HG02884 (cell line): ENCODE measurements around the gene PARD6A.

Experiments used
- ATAC-seq: cut with Tn5 transposase; IDR thresholded peaks from one replicate; pipeline ENCODE4 v1.9.1; 2021; ENCODE audit warnings: mild to moderate bottlenecking, moderate library complexity; ENCODE audit not compliant: unreplicated experiment

Gene PARD6A

DNA sequence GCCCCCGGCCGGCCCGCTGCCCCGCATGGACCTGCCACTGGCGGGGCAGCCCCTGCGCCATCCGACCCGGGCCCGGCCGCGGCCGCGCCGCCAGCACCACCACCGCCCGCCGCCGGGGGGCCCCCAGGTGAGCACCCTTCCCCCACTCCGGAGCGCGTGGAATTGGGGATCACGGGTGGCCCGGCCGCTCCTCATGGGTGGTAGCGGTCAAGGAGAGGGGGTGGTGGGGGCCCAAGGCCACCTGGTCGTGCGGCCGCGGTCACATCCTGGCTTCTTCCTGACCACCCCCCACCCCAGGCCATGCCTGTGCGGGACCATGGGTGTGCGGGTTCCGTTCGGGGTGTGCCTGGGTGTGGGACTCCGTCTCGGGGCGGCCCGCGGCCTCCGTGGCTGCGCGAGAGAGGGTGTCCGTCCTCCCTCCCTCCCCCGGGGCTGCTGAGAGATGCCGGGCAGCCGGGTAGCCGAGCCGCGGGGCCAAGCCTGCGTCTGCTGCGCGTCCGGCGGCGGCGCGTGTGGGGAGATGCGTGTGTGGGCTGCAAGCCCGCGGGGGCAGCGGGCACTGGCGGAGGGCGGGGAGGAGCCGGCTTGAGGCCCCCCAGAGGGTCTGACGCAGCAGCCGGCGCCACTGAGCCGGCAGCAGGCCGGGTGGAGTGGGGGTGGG lies 7.5 kb upstream of the PARD6A start:
- no peak for ATAC-seq

DNA sequence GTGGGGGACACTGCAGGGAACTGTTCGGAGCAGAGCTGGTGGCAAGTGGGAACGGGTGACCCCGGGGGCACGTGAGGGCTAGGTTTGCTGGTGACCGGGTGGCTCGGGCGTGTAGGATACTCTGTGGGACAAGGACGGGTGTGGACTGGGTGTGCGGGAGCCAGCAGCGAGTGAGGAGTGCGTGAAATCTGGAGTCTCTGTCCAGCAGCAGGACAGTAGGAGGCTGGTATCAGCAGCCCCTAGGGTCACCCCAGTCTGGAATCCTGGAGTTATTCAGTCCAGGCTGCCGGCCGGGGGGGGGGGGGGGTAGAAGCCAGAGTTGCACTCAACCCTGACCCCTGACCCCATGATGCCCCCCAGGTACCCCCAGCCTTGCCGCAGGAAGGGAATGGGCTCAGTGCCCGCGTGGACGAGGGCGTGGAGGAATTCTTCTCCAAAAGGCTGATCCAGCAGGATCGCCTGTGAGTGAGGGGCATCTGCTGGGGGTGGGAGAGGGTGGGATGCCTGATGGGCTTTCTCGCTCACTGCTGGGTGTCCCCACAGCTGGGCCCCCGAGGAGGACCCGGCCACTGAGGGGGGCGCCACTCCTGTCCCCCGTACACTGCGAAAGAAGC lies 6.9 kb upstream of the PARD6A start:
- ATAC-seq: no peak

DNA sequence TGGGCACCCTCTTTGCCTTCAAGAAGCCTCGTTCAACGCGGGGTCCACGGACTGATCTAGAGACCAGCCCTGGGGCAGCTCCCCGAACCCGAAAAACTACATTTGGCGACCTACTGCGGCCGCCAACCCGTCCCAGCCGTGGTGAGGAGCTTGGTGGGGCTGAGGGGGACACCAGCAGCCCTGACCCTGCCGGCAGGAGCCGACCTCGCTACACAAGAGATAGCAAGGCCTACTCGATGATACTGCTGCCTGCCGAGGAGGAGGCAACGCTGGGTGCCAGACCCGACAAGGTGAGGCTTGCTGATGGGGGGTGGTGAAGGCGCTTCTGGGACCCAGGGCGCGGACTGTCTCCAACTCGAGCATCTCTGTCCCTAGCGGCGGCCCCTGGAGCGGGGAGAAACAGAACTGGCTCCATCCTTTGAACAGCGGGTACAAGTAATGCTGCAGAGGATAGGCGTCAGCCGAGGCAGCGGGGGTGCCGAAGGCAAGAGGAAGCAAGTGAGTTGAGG lies 6.3 kb upstream of the PARD6A start:
- ATAC-seq: no peak

DNA sequence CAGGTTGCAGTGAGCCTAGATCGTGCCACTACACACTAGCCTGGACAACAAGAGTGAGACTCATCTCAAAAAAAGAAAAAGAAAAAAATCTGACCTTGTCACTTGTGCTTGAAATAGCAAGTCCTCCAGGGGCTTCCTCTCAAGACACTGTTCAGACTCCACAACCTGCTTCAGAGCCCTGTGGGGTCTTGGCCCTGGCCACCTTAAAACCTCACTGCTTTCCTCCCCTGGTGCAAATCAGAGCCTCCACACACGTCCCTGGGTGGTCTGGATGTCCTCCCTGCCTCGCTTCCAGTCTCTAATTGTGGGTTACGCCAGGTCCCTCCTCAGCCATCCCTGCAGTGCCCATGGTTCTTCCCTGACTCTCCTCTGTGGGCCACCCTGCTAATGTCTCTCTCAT lies 5.4 kb upstream of the PARD6A start:
- ATAC-seq: no peak

DNA sequence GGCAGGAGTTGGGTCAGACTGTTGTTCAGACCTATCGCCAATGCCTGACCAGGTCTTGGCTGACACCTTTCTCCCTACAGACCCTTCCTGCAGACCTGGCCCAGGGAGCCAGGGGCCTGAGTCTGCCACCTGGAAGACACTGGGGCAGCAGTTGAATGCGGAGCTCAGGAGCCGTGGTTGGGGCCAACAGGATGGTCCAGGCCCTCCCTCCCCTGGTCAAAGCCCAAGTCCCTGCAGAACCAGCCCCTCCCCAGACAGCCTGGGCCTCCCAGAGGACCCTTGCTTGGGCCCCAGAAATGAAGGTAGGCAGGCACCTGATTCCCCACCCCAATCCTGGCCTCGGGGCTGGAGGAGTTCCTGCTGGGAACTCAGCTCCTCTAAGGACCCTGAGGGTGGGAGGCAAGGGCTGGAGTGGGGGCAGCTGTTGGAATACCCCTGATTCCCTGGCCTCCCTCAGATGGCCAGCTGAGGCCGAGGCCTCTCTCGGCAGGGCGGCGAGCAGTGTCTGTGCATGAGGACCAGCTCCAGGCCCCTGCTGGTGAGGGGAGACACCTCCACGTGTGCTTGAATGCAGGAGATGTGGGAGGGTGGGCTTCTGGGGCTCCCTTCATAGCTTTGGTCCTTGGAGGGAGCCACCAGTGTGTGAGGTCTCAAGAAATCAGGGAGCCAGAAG lies 4.3 kb upstream of the PARD6A start:
- ATAC-seq: no peak

DNA sequence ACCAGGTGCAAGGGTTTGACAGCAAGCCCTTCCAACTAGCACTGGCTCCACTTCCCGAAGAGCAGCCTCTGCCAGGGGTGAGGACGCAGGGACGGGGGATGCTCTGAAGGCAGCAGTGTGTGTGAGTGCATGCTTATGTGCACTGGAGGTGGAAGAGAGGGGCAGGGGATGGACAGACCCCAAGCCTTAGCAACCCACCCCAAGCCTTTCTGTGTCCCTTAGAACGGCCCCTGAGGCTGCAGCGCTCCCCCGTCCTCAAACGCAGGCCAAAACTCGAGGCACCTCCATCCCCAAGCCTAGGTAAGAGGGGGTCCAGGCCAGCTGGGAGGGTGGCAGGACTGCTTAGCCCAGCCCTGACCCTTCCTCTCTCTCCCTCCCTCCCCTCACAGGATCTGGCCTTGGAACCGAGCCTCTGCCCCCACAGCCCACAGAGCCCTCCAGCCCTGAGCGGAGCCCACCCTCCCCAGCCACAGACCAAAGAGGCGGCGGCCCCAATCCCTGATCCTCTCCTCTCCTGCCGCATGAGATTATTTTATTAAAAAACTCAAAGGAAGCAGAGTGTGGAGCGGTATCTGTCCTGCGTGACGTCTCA lies 3.6 kb upstream of the PARD6A start:
- ATAC-seq: no peak

DNA sequence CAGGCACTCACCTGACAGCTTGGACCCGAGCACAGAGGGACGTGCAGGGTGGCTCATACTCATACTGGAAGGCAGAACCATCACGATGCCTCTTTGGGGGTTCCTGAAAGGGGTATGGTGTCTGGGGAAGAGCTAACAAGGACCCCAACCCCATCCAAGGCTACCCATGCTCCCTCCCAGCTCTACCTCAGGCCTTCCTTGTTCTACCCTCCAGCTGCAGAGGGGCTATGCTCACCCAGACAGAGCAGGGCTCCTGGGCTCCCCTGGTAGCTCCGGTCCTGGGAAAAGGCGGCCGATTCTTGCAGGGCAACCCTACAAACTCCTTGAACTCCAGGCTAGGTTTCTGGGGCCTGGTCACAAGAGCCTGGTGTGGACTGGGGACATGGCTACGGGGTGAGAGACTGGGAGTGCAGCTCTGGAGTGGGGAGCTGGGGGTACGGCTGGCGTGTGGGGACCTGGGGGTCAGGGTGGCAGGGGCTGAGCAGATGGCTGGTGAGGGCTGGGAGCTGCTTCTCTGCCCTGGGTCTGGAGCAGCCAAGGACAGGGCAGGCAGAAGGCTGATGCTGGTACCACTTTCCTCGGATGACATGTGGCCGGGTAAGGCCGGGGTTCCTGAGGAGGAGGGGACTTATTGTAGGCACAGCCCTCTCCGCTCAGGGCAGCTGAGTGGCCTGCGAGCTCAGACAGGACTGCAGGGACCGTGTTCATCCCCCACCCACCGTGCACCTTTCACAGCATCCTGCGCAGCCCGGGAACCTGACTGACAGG lies 2.8 kb upstream of the PARD6A start:
- ATAC-seq: no peak

DNA sequence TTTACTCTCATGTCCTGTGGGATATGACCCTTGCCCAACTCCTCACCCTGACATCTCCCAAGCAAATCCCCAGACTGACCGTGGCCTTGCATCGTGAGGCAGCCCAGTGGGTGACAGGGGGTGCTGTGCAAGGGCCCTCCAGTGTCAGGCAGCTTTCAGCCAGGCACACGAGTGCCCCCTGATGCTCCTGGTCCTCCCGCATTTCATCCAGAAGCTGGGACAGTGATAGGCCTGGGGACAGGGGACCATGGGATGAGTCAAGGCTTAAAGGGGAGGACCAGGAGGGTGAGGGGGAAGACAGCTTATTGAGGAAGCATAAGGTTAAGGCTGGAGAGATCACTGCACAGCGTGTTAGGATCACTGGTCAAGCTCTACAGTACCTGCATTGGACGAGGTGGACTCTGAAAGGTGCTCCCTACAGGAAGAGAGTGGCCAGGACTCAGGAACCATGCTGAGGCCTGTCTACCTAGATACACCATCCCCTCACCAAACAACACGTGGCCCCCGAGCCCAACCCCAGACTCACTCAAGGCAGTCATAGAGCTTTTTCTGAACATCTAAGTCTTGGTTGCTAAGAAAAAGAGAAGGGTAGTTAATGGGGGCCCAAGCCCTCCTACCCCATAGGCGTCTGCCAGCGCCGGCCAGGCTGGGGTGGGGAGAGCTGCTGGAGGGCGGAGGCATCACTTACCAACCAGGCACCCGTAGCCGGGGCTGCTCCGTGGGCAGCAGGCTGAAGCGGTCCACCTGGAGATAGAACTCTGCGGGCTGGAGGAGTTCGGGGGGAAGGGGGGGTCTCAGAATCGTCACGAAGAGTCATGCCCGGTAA lies 1.7 kb upstream of the PARD6A start:
- ATAC-seq: no peak

DNA sequence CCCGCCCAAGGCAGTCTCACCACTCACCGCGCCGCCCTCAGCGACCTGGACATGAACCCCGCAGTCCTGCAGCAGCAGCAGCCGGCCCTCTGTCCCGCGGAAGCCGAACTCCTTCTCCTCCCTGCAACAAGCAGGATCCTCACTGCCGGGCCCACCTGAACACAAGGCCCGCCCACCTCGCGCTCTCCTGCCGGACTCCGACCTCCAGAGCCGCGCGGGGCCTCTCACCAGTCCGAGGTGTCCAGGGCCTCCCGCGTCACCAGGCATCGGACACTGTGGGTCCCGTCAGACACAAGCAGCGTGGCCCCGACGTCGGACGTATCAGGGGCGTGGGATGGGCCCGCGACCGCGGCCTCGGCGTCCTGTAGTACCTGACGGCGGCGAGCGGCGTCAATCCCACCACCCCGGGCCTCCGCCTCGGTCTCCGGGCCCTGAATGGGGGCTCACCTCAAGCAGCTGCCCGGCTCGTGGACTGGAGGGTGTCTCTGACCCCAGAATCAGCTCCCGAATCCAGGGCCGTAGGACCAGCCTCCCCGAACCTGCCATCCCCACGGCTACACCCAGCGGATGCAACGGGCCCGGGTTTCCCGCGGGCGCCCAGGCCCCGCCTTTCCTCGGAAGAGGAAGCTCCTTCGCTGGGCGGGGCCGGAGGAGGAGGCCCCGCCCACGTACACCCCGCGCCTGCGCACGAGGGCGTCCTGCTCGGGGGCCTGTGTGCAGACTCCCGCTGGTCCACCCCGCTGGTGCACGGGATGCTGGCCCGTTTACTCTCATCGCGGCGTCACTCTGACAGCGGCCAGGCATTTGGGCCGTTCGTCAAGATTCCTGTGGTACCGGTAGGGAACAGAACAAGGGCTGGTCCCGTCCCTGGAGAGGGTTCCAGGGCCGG lies 841 bp upstream of the PARD6A start, which contains the start of gene ACD:
Gene ACD (minus strand): TSS at position 586 of the 889 bp plus-strand sequence. CDS start 40 bp downstream, at position 546.
- peak; percentile 46 for ATAC-seq

DNA sequence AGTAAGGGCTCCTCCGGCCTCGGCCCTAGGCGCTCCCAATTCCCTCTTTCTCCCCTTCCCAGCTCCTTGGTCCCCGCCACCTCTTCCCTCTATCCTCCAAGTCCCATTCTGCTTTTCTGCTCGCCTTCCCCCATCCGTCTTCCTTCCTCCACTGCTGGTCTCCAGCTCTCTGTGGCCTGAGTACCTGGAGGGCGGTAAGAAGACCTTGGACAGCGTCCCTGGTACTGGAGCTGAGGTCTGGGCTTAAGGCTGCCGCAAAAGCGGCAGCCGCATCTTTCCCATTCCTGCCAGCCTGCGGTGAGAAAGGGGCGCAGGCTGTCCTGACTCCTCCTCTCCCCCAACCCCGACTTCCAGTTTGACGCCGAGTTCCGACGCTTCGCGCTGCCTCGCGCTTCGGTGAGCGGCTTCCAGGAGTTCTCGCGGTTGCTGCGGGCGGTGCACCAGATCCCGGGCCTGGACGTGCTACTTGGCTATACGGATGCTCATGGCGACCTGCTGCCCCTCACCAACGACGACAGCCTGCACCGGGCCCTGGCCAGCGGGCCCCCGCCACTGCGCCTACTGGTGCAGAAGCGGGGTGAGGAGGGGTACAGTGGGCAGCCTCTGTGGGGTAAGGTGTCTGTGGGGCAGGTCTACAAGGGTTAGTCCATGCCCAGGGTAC lies 471 bp downstream of the PARD6A start:
- ATAC-seq: no peak

DNA sequence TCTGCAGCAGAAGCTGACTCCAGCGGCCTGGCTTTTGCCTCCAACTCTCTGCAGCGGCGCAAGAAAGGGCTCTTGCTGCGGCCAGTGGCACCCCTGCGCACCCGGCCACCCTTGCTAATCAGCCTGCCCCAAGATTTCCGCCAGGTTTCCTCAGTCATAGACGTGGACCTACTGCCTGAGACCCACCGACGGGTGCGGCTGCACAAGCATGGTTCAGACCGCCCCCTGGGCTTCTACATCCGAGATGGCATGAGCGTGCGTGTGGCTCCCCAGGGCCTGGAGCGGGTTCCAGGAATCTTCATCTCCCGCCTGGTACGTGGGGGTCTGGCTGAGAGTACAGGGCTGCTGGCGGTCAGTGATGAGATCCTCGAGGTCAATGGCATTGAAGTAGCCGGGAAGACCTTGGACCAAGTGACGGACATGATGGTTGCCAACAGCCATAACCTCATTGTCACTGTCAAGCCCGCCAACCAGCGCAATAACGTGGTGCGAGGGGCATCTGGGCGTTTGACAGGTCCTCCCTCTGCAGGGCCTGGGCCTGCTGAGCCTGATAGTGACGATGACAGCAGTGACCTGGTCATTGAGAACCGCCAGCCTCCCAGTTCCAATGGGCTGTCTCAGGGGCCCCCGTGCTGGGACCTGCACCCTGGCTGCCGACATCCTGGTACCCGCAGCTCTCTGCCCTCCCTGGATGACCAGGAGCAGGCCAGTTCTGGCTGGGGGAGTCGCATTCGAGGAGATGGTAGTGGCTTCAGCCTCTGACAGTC lies 1.3 kb downstream of the PARD6A start:
- no peak for ATAC-seq

DNA sequence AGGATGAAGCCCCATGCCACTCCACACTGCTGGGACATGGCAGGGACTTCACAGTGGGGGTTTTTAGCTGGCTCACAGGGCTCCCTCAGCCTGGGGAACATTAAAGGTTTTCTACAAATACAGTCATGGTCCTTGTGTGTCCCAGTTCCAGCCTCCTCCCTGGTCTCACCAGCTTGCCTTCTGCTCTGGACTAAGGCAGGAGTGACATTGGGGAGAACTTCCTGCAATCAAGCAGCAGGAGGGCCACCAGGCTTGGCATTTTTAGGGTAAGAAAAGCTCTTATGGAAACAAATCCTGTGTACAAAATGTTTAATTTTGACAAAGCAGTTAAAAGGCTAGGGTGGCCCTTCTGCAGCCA lies 1.9 kb downstream of the PARD6A start:
- no peak for ATAC-seq

DNA sequence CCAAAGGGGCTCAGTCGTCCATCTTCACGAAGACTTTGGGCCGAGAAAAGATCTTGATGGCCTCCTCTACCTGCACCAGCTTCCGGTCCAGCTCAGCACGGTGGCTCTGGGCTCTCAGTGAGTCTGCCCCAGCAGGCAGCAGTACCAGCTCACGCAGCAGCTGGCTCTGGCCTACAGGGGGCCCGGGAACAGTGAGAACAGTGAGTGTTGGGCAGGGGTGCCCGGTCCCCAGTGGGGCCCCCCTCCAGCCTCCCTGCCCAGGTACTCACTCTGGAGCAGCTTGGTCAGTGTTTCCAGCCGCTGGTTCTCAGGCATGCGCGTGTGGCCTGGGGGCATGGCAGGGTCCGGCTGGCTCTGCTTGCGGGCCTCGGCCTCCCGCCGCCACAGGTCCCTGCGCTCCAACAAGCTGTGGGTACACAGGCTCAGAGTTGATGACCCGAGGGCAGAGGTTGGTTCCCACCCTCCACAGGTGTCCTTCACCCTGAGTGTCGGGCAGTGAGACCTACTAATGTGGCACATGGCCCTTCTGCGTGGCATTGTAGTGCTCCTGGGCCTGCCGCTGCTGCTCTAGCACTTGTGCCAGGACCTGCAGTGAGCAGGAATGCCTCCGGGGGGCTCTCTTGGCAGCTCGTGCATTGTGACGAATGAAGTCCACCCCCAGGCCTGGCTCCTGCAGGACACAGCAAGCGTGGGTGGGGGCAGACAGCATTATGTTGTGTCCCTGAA lies 2.6 kb downstream of the PARD6A start:
- no peak for ATAC-seq

DNA sequence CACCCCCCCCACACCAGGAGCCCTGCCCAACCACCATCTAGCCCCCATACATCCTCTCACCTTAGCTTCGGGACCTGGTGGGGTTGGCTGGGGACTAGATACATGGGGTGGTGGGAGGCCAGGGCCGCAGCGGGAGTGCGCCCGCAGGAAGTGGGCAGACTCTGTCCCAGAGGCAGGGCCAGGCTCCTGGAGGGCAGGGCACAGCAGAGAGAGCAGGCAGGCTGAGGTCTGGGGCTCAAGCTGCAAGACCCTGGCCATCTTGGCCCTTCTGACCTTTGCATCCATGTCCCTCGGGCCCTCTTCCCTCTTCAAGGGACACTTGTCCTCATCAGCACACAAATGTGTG lies 3.1 kb downstream of the PARD6A start:
- ATAC-seq: no peak

DNA sequence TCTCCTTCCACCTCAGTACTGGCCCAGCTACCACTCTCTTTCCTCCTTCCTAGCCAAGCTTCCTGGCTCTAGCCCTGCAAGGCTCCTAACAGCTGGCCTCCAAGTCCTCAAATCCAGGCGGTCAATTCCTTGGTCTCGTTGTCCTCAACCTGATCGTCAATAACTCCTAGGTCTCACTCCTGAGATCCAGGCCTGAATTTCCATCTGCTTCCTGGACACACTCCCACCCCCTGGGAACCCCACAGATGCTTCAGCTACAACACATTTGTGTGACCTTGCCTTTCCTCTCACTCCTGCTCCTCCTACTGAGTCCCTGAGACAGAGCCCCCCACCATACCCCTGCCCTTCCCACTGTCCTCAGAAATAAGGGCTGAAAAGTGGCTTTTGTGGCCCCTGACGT lies 3.5 kb downstream of the PARD6A start:
- ATAC-seq: no peak

DNA sequence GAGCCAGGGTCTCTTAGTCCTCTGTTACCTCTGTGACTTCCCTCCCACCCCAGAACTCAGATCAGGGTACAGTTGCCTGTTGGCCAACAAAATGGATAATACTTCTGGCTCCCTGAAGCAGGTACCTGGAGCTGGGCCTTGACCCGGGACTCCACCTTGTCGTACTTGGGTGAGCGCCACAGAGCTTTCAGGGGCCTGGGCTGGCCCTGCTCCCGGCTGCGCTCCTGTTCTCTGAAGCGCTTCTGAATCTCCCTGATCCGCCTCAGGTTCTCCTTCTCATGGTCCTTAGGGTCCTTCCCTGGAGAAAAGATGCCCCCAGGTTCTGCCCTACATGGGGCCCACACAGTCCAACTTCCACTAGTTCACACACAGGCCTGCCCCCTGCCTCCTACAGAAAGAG lies 4.1 kb downstream of the PARD6A start:
- no peak for ATAC-seq

DNA sequence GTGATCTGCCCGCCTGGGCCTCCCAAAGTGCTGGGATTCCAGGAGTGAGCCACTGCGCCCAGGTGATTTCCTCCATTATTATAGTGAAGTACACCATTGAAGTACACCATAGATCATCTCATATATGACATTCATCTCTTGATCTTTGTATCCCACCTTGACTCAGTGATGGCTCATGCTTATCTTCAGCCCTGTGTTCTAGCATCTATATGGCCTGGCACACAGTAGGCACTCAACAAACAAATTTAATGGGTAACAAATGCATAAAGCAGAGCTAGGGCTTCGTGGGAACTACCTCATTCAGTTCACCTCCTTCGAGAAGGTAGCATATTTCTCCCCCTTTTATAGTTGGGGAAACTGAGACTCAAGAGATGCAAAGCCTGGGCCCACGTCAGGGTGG lies 4.8 kb downstream of the PARD6A start:
- ATAC-seq: no peak
